Measurements from ENCODE around the gene CLOCK.

DNA sequence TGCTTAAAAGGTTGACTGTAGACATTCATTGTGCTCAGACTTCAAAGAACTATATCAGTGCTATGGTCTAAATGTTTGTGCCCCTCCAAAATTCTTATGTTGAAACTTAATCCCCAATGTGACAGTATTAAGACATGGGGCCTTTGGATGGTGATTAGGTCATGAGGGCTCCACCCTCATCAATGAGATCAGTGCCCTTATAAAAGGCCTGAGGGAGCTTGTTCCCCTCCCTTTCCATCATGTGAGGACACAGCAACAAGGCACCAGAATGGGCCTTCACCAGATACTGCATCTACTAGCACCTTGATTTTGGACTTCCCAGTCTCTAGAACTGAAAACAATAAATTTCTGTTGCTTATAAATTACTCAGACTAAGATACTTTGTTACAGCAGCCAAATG lies 28.3 kb downstream of the CLOCK start:
- TF ChIP-seq HOXA7 (CRISPR knock-in tag; IDR thresholded peaks at IDR 0.05), result no peak
- TF ChIP-seq, protein P1, sequence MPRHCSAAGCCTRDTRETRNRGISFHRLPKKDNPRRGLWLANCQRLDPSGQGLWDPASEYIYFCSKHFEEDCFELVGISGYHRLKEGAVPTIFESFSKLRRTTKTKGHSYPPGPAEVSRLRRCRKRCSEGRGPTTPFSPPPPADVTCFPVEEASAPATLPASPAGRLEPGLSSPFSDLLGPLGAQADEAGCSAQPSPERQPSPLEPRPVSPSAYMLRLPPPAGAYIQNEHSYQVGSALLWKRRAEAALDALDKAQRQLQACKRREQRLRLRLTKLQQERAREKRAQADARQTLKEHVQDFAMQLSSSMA (CRISPR knock-in tag; IDR thresholded peaks at IDR 0.05), result no peak
- no peak for TF ChIP-seq XBP1 (CRISPR knock-in tag; IDR thresholded peaks at IDR 0.05)
- TF ChIP-seq KLF13 (CRISPR knock-in tag; IDR thresholded peaks at IDR 0.05), result no peak
- no peak for TF ChIP-seq SIN3A (IDR thresholded peaks at IDR 0.05; ENCODE audit: borderline replicate concordance, low read depth, low read length)
- TF ChIP-seq, protein P2, sequence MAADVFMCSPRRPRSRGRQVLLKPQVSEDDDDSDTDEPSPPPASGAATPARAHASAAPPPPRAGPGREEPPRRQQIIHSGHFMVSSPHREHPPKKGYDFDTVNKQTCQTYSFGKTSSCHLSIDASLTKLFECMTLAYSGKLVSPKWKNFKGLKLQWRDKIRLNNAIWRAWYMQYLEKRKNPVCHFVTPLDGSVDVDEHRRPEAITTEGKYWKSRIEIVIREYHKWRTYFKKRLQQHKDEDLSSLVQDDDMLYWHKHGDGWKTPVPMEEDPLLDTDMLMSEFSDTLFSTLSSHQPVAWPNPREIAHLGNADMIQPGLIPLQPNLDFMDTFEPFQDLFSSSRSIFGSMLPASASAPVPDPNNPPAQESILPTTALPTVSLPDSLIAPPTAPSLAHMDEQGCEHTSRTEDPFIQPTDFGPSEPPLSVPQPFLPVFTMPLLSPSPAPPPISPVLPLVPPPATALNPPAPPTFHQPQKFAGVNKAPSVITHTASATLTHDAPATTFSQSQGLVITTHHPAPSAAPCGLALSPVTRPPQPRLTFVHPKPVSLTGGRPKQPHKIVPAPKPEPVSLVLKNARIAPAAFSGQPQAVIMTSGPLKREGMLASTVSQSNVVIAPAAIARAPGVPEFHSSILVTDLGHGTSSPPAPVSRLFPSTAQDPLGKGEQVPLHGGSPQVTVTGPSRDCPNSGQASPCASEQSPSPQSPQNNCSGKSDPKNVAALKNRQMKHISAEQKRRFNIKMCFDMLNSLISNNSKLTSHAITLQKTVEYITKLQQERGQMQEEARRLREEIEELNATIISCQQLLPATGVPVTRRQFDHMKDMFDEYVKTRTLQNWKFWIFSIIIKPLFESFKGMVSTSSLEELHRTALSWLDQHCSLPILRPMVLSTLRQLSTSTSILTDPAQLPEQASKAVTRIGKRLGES (CRISPR knock-in tag; IDR thresholded peaks at IDR 0.05; ENCODE audit: borderline replicate concordance), result no peak
- TF ChIP-seq, protein P3, sequence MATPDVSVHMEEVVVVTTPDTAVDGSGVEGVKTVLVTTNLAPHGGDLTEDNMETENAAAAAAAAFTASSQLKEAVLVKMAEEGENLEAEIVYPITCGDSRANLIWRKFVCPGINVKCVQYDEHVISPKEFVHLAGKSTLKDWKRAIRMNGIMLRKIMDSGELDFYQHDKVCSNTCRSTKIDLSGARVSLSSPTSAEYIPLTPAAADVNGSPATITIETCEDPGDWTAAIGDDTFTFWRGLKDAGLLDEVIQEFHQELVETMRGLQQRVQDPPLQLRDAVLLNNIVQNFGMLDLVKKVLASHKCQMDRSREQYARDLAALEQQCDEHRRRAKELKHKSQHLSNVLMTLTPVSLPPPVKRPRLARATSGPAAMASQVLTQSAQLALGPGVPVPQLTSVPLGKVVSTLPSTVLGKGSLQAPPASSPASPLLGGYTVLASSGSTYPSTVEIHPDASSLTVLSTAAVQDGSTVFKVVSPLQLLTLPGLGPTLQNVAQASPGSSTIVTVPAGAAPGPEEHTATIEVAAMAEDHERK (CRISPR knock-in tag; IDR thresholded peaks at IDR 0.05; ENCODE audit: low read depth), result no peak
- TF ChIP-seq POLR2A (IDR thresholded peaks at IDR 0.05; ENCODE audit: insufficient read depth in 1 of 2, low read depth in 2 of 2, low read length in 2 of 2), result no peak
- no peak for TF ChIP-seq TBP (CRISPR knock-in tag; IDR thresholded peaks at IDR 0.05)
- TF ChIP-seq, protein P4, sequence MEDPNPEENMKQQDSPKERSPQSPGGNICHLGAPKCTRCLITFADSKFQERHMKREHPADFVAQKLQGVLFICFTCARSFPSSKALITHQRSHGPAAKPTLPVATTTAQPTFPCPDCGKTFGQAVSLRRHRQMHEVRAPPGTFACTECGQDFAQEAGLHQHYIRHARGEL (CRISPR knock-in tag; IDR thresholded peaks at IDR 0.05), result no peak
- TF ChIP-seq AGO2 (optimal IDR thresholded peaks at IDR 0.05; ENCODE audit: low read depth, low read length), result no peak
- TF ChIP-seq ARHGAP35 (CRISPR knock-in tag; IDR thresholded peaks at IDR 0.05; ENCODE audit: borderline replicate concordance), result no peak
- no peak for TF ChIP-seq ZNF24 (IDR thresholded peaks at IDR 0.05)
- no peak for TF ChIP-seq ZNF138 (CRISPR knock-in tag; IDR thresholded peaks at IDR 0.05; ENCODE audit: low read depth)
